Kidney glomerular epithelial cell (primary cell): ENCODE data around the gene CFLAR.
"Not testable (repeated sequence)": the region's sequence is repeated elsewhere in the genome, so short reads cannot be mapped to it uniquely, and the experiment has no call there.

Experiments used
- DNase-seq: peaks from one replicate; lab custom pipeline; 2025; lab: John Stamatoyannopoulos, UW

Gene CFLAR

GRCh38 chr2:201116115-201116958, at the start of gene CFLAR:
TSS of gene CFLAR (plus strand) at chr2:201116164. CDS start at chr2:201129866, 13,702 bp downstream.
- DNase-seq: peak; percentile 78

- no peak for DNase-seq
Observed at GRCh38 chr2:201070948-201071478, 45.0 kb upstream of the CFLAR start.

- peak; percentile 97 for DNase-seq
Observed at GRCh38 chr2:201071479-201072200, 44.3 kb upstream of the CFLAR start, which contains the start of the genes HYCC2 and NDUFB3. TSS of gene HYCC2 (minus strand) at chr2:201071671. CDS start at chr2:201024009, 47,662 bp downstream. TSS of gene NDUFB3 (plus strand) at chr2:201072001. CDS start at chr2:201078883, 6,882 bp downstream.

DNA sequence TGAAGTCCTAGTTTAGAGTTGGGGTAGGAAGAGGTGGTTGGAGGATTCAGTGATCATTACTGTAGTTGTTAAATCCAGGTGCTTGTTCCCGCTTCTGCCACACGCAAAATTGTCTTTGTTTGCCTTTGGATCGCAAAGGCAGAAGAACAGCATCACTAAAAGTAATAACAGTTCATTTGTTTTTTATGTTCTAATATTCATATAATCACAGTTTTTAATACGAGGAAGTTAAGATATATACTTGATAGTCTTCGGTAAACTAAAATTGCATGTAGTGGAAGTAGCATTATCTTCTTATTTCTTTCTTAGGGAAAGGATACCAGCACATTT, 43.8 kb upstream of the CFLAR start:
- no peak for DNase-seq

- no peak for DNase-seq
Observed at GRCh38 chr2:201073071-201073470, 42.9 kb upstream of the CFLAR start.

DNA sequence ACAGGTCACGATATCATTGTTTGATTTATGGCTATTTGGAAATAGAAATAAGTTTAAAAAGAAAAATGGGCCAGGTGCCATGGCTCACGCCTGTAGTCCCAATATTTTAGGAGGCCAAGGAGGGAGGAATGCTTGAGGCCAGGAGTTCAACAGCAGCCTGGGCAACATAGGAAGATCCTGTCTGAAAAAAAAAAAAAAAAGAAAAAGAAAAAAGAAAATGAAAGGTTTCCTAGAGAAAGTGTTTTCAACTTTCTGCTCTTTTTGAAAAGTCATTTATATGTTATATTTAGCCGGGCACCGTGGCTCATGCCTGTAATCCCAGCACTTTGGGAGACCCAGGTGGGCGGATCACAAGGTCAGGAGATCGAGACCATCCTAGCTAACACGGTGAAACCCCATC, 41.0 kb upstream of the CFLAR start:
- no peak for DNase-seq

DNA sequence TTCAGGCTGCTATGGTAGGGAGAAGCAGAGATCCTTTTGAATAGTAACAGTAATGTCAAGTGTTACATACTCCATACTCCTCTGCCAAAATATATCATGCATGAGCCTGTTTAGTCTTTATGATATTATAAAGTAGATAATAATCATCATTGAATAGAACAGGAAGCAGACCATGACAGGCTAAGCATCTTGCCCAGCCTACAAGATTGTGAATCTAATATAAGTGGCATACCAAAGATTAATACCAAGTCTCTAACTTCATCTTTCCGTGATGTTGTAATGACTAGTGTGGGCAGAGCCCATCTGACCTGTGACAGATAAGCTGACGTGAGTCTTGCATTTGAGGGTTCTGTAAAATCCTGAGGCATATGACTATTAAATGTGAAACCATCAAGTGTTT, 31.1 kb upstream of the CFLAR start:
- no peak for DNase-seq

DNA sequence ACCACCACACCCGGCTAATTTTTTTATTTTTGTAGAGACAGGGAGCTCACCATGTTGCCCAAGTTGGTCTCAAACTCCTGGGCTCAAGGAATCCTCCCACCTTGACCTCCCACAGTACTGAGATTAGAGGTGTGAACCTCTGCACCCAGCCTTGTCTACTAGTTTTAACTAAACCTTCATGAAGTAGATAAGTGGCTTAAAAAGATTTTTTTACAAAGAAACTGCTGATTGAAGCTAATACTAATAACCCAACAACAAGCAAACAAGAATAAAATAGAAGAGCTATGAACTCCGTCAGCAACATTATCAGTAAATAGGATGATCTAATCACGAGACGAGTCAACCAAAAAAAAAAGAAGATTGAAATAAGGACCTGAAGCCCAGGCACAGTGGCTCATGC, 25.4 kb upstream of the CFLAR start:
- DNase-seq: no peak

- DNase-seq: no peak
Observed at GRCh38 chr2:201093573-201093972, 22.4 kb upstream of the CFLAR start.

DNA sequence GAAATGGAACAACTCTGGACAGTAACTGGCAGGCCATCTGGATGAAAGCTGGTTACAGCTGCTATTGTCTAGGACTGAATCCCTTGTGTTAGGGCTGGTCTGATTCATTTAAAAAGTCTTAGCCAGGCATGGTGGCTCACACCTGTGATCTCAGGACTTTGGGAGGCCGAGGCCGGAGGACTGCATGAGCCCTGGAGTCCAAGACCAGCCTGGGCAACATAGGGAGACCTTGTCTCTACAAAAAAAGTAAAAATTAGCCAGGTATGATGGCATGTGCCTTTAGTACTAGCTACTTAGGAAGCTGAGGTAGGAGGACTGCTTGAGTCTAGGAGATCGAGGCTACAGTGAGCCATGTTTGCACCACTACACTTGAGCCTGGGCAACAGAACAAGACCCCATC, 15.5 kb upstream of the CFLAR start:
- no peak for DNase-seq

- DNase-seq: no peak
Observed at GRCh38 chr2:201105759-201106158, 10.2 kb upstream of the CFLAR start.

DNA sequence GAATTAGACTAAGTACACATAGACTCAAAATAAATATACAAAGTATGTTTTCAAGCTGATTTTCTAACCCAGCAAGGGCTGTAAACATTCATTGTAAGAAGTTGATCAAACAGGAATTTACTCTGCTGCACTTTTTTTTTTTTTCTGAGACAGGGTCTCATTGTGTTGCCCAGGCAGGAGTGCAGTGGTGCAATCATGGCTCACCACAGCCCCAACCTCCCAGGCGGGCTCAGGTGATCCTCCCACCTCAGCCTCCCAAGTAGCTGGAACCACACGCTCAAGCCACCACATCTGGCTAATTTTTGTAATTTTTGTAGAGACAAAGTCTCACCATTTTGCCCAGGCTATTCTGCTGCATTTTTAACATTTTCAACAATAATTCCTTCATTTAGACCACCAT, 8.3 kb upstream of the CFLAR start:
- no peak for DNase-seq

DNA sequence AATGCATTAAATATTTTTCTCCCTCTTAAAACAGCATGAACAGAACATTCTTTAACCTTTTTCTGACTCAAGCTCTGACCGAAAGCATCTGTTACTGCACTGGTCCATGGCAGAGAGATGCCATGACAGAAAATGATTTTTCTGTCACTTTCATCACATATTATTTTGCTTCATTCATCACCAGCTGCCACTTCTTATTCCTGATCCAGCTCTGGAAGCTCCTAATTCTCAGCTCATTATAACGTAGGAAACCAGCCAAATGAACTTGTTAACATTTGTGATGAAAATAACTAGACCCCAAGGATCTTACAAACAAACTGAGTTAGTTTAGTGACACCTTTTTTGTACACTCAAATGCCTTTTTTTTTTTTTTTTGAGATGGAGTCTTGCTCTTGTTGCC, 7.6 kb upstream of the CFLAR start:
- DNase-seq: no peak

DNA sequence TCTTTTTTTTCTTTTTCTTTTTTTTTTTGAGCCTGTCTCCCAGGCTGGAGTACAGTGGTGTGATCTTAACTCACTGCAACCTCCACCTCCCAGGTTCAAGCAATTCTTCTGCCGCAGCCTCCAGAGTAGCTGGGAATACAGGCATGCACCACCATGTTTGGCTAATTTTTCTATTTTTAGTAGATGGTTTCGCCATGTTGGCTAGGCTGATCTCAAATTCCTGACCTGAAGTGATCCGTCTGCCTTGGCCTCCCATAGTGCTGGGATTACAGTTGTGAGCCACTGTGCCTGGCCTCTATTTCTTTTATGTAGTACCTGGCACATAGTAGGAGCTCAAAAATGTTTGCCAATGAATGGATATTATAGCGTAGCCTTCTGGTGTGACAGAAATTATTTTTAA, 6.8 kb upstream of the CFLAR start:
- DNase-seq: no peak

- no peak for DNase-seq
Observed at GRCh38 chr2:201110615-201111014, 5.3 kb upstream of the CFLAR start.

- DNase-seq: no peak
Observed at GRCh38 chr2:201111096-201111495, 4.9 kb upstream of the CFLAR start.

DNA sequence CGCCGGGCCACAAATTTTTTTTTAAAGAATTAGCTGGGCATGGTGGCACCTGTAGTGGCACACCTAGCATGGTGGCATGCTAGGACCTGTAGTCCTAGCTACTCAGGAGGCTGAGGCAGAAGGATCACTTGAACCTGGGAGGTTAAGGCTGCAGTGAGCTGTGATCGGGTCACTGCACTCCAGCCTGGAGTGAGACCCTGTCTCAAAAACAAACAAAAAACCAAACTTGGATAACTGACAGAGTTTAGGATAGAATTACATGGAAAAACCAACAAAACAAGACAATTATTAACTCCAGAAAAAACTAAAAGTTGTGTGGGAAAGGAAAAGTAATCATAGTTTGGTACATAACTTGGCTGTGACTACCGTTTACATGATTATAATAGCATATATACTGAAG, 1.6 kb upstream of the CFLAR start:
- DNase-seq: no peak

GRCh38 chr2:201114846-201115245, 1.1 kb upstream of the CFLAR start:
- DNase-seq: no peak

DNA sequence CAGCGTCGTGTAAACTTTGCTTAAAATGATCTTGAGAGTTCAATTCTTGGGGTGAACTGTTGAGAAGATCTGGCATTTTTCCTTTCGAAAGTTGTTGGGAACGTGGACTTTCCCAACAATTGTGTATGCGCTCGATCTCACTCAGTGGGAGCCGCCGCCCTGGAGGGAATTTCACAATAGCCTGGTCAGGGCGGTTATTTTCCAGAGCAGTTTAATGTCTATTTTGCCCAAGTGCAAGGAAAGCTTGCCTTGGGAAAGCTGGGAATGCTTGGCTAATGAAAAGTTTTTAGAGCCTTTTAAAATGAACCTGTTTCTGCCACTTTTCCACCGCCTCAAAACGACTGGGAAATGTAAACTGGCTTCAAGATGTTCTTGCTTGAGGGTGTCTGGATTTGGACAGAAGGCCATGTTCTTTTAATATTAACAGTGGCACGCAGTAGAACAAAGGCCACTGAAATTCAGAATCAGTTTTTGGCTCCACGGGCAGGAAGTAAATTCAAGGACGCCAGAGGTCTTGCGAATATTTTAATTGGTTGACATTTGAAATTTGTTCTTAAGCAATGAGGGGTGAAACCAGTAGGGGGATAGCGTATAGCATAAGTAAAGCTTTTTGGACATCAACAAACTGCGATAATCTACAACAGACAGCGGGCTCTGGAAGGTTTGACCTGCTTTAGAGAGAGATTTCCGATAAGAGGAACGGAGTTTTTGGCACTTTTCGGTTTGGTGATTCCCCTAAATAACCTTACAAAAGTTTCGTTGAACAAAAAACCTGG, 1.2 kb downstream of the CFLAR start:
- peak; percentile 81 for DNase-seq

DNA sequence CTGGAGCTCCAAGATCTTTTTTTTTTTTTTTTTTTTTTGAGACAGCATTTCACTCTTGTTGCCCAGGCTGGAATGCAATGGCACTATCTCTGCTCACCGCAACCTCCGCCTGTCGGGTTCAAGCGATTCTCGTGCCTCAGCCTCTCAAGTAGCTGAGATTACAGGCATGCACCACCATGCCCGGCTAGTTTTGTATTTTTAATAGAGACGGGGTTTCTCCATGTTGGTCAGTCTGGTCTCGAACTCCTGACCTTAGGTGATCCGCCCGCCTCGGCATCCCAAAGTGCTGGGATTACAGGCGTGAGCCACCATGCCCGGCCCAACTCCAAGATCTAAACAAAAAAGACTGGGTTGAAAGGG, 1.8 kb downstream of the CFLAR start:
- not testable (repeated sequence) for DNase-seq

- DNase-seq: peak; percentile 84
Observed at GRCh38 chr2:201118121-201118960, 2.4 kb downstream of the CFLAR start.
